Trophoblast cell (in vitro differentiated cells and primary cell): Measurements from ENCODE around the gene ZNHIT6.
A peak's percentile ranks its signal among the peaks of the same experiment; 100 is the strongest.

ENCODE experiments used
- DNase-seq, 2 donors: peaks; one replicate each; pipeline ENCODE4 v3.0.0-alpha.2; 2016
- H2AFZ ChIP-seq: 2 replicates; pipeline ENCODE4 v1.6.1; 2013; ENCODE audit warnings: low read length, moderate library complexity, mild to moderate bottlenecking; ENCODE audit not compliant: insufficient read depth, poor library complexity
- H2AK5ac ChIP-seq: 2 replicates; pipeline ENCODE4 v1.6.1; 2013; ENCODE audit warnings: mild to moderate bottlenecking, low read length
- H2BK120ac ChIP-seq: 2 replicates; pipeline ENCODE4 v1.6.1; 2013; ENCODE audit warnings: low read length, mild to moderate bottlenecking, moderate library complexity; ENCODE audit not compliant: insufficient read depth, poor library complexity
- H2BK12ac ChIP-seq: 2 replicates; pipeline ENCODE4 v1.6.1; 2013; ENCODE audit warnings: mild to moderate bottlenecking, low read length, moderate library complexity
- H2BK5ac ChIP-seq: 2 replicates; pipeline ENCODE4 v1.6.1; 2013; ENCODE audit warnings: low read length, low read depth, moderate library complexity, mild to moderate bottlenecking; ENCODE audit not compliant: poor library complexity
- H3K14ac ChIP-seq: 2 replicates; pipeline ENCODE4 v1.6.1; 2013; ENCODE audit warnings: mild to moderate bottlenecking, low read length
- H3K18ac ChIP-seq: 2 replicates; pipeline ENCODE4 v1.6.1; 2013; ENCODE audit warnings: mild to moderate bottlenecking, low read length
- H3K23ac ChIP-seq: 2 replicates; pipeline ENCODE4 v1.6.1; 2013; ENCODE audit warnings: low read length
- H3K27ac ChIP-seq: 2 replicates; pipeline ENCODE4 v1.5.1; 2013; ENCODE audit warnings: low read depth, mild to moderate bottlenecking, inconsistent platforms, low read length, moderate library complexity
- H3K27me3 ChIP-seq: 2 replicates; pipeline ENCODE4 v1.6.1; 2013; ENCODE audit warnings: inconsistent platforms, mild to moderate bottlenecking, low read length, moderate library complexity; ENCODE audit not compliant: insufficient read depth
- H3K36me3 ChIP-seq, 2 experiments: 1 replicate in 1 of 2; 2 replicates in 1 of 2; pipeline ENCODE4 v1.6.1; 2013; ENCODE audit warnings: low read length in 2 of 2, mild to moderate bottlenecking in 2 of 2, moderate library complexity in 1 of 2; ENCODE audit not compliant: insufficient read depth in 2 of 2, control insufficient read depth in 1 of 2
- H3K4ac ChIP-seq: 2 replicates; pipeline ENCODE4 v1.6.1; 2013; ENCODE audit warnings: low read depth, mild to moderate bottlenecking, low read length, moderate library complexity
- H3K4me1 ChIP-seq, 2 experiments: 1 replicate in 1 of 2; 2 replicates in 1 of 2; pipeline ENCODE4 v1.6.1; 2013; ENCODE audit warnings: low read length in 2 of 2, mild to moderate bottlenecking in 2 of 2, moderate library complexity in 1 of 2; ENCODE audit not compliant: insufficient read depth in 2 of 2, control insufficient read depth in 1 of 2
- H3K4me2 ChIP-seq: 2 replicates; pipeline ENCODE4 v1.6.1; 2013; ENCODE audit warnings: inconsistent platforms, mild to moderate bottlenecking, low read length, moderate library complexity
- H3K4me3 ChIP-seq: 2 replicates; pipeline ENCODE4 v1.5.1; 2013; ENCODE audit warnings: mild to moderate bottlenecking, low read depth, low read length, inconsistent platforms
- H3K79me1 ChIP-seq: one replicate; pipeline ENCODE4 v1.6.1; 2013; ENCODE audit warnings: low read length
- H3K79me2 ChIP-seq: 2 replicates; pipeline ENCODE4 v1.6.1; 2013; ENCODE audit warnings: low read length, mild to moderate bottlenecking; ENCODE audit not compliant: control insufficient read depth, insufficient read depth, poor library complexity
- H3K9ac ChIP-seq: 2 replicates; pipeline ENCODE4 v1.6.1; 2013; ENCODE audit warnings: mild to moderate bottlenecking, low read length
- H3K9me3 ChIP-seq: 2 replicates; pipeline ENCODE4 v1.6.1; 2013; ENCODE audit warnings: low read depth, mild to moderate bottlenecking, control low read depth, inconsistent platforms, low read length; ENCODE audit not compliant: insufficient read depth
- H4K12ac ChIP-seq: 2 replicates; pipeline ENCODE4 v1.6.1; 2013; ENCODE audit warnings: low read depth, mild to moderate bottlenecking, low read length, moderate library complexity
- H4K8ac ChIP-seq: 2 replicates; pipeline ENCODE4 v1.6.1; 2013; ENCODE audit warnings: low read depth, mild to moderate bottlenecking, low read length, moderate library complexity
- H4K91ac ChIP-seq: one replicate; pipeline ENCODE4 v1.6.1; 2013; ENCODE audit warnings: low read depth, mild to moderate bottlenecking, low read length, moderate library complexity
- WGBS: extraction: QIAGEN DNeasy Blood & Tissue Kit; methylation state at CpG from one replicate; pipeline ENCODE4 v1.1.7; 2013; ENCODE audit warnings: missing lambda C conversion rate; ENCODE audit not compliant: insufficient read length, insufficient coverage; ENCODE audit errors: extremely low coverage; 5-methylcytosine and 5-hydroxymethylcytosine counted together

The ZNHIT6 gene

GRCh38 chr1:85611425-85611824, 96.8 kb downstream of the ZNHIT6 start:
- Histone ChIP-seq H3K27me3 (no peaks in the 10 kb centered on the region), H2BK5ac (peak overlapping the region; percentile 15), H3K9me3 (no peaks in the 10 kb centered on the region), H3K79me1 (peaks cover 29% of the 10 kb centered on the region), H3K14ac (peak overlapping the region; percentile 27), H3K4me1 (peaks cover 18 to 39% of the 10 kb centered on the region in 2 experiments), H2AFZ (no peak overlapping the region), H3K79me2 (no peaks in the 10 kb centered on the region), H4K91ac (peak overlapping the region; percentile 53), H3K23ac (no peak overlapping the region), H3K4ac (no peak overlapping the region), H3K4me3 (no peak overlapping the region), H4K8ac (no peak overlapping the region), H2BK12ac (peak overlapping the region; percentile 27), H3K18ac (no peak overlapping the region), H2BK120ac (peak overlapping the region; percentile 48), H3K36me3 (no peaks in the 10 kb centered on the region), H3K27ac (peak overlapping the region; percentile 88), H4K12ac (no peak overlapping the region), H3K9ac (no peak overlapping the region), H2AK5ac (no peak overlapping the region), H3K4me2 (peak overlapping the region; percentile 25)
- WGBS: no CpG with 5 or more reads among the region's 2 CpGs
- DNase-seq: peak in 1 of 2 donors; percentile 52

- Histone ChIP-seq H3K4me1 (peaks cover 13 to 35% of the 10 kb centered on the region in 2 experiments), H3K4me3 (no peak overlapping the region), H2BK12ac (no peak overlapping the region), H3K79me2 (no peaks in the 10 kb centered on the region), H3K9ac (no peak overlapping the region), H3K79me1 (peaks cover 28% of the 10 kb centered on the region), H3K27ac (no peak overlapping the region), H3K23ac (no peak overlapping the region), H4K12ac (no peak overlapping the region), H3K4ac (no peak overlapping the region), H2BK5ac (no peak overlapping the region), H2BK120ac (no peak overlapping the region), H3K14ac (no peak overlapping the region), H3K9me3 (no peaks in the 10 kb centered on the region), H4K91ac (no peak overlapping the region), H2AK5ac (no peak overlapping the region), H3K4me2 (no peak overlapping the region), H4K8ac (no peak overlapping the region), H3K36me3 (no peaks in the 10 kb centered on the region), H3K27me3 (no peaks in the 10 kb centered on the region), H3K18ac (no peak overlapping the region), H2AFZ (no peak overlapping the region)
- DNase-seq: no peak
Observed at GRCh38 chr1:85609976-85610375, 98.3 kb downstream of the ZNHIT6 start.

GRCh38 chr1:85608851-85609250, 99.4 kb downstream of the ZNHIT6 start:
- Histone ChIP-seq H2AFZ (no peak overlapping the region), H4K91ac (no peak overlapping the region), H3K4ac (no peak overlapping the region), H3K9me3 (no peaks in the 10 kb centered on the region), H2BK5ac (no peak overlapping the region), H3K18ac (no peak overlapping the region), H3K23ac (no peak overlapping the region), H3K4me3 (no peak overlapping the region), H2BK120ac (no peak overlapping the region), H4K12ac (no peak overlapping the region), H3K9ac (no peak overlapping the region), H3K27me3 (no peaks in the 10 kb centered on the region), H3K14ac (no peak overlapping the region), H3K36me3 (no peaks in the 10 kb centered on the region), H2BK12ac (no peak overlapping the region), H2AK5ac (no peak overlapping the region), H4K8ac (no peak overlapping the region), H3K4me2 (no peak overlapping the region), H3K4me1 (peaks cover 13 to 35% of the 10 kb centered on the region in 2 experiments), H3K79me2 (no peaks in the 10 kb centered on the region), H3K79me1 (peaks cover 28% of the 10 kb centered on the region), H3K27ac (no peak overlapping the region)
- WGBS: no CpG with 5 or more reads among the region's 1 CpG
- DNase-seq: peak in 1 of 2 donors; percentile 16

- Histone ChIP-seq H3K9me3 (no peaks in the 10 kb centered on the region), H3K4me2 (no peak overlapping the region), H2AK5ac (peak overlapping the region; percentile 38), H3K9ac (no peak overlapping the region), H3K4me3 (no peak overlapping the region), H3K79me1 (peaks cover 24% of the 10 kb centered on the region), H3K18ac (no peak overlapping the region), H3K79me2 (no peaks in the 10 kb centered on the region), H3K4me1 (peaks cover 10 to 31% of the 10 kb centered on the region in 2 experiments), H2BK120ac (no peak overlapping the region), H2AFZ (no peak overlapping the region), H3K4ac (no peak overlapping the region), H3K27me3 (no peaks in the 10 kb centered on the region), H4K91ac (peak overlapping the region; percentile 60), H2BK12ac (no peak overlapping the region), H4K8ac (no peak overlapping the region), H3K27ac (peak overlapping the region; percentile 71), H2BK5ac (peak overlapping the region; percentile 25), H3K14ac (no peak overlapping the region), H4K12ac (no peak overlapping the region), H3K36me3 (no peaks in the 10 kb centered on the region), H3K23ac (no peak overlapping the region)
- WGBS: no CpG with 5 or more reads among the region's 4 CpGs
- DNase-seq: no peak
Observed at GRCh38 chr1:85607921-85608265, 100.3 kb downstream of the ZNHIT6 start.
